Neuronal stem cell (in vitro differentiated cells): ENCODE data around the gene ZNF490.
"Not testable (repeated sequence)": the region's sequence is repeated elsewhere in the genome, so short reads cannot be mapped to it uniquely, and the experiment has no call there.

Source experiments
- DNase-seq: peaks from one replicate; pipeline ENCODE4 v3.0.0-alpha.2; 2013; ENCODE audit warnings: low spot score
- H2AFZ ChIP-seq: one replicate; pipeline ENCODE4 v1.6.1; 2013; ENCODE audit warnings: mild to moderate bottlenecking, low read length, inconsistent platforms
- H2AK5ac ChIP-seq: 2 replicates; pipeline ENCODE4 v1.6.1; 2013; ENCODE audit warnings: low read depth, mild to moderate bottlenecking, inconsistent platforms, low read length, moderate library complexity, mixed read lengths
- H2BK120ac ChIP-seq: 2 replicates; pipeline ENCODE4 v1.6.1; 2013; ENCODE audit warnings: low read depth, mild to moderate bottlenecking, inconsistent platforms, low read length, moderate library complexity, mixed read lengths
- H2BK12ac ChIP-seq: one replicate; pipeline ENCODE4 v1.6.1; 2013; ENCODE audit warnings: low read length, inconsistent platforms
- H2BK15ac ChIP-seq: 2 replicates; pipeline ENCODE4 v1.6.1; 2013; ENCODE audit warnings: mild to moderate bottlenecking, low read length, inconsistent platforms, mixed read lengths
- H2BK5ac ChIP-seq: one replicate; pipeline ENCODE4 v1.6.1; 2013; ENCODE audit warnings: inconsistent platforms, mild to moderate bottlenecking, low read length, moderate library complexity
- H3K14ac ChIP-seq: one replicate; pipeline ENCODE4 v1.6.1; 2013; ENCODE audit warnings: low read length, inconsistent platforms
- H3K18ac ChIP-seq: 2 replicates; pipeline ENCODE4 v1.6.1; 2013; ENCODE audit warnings: low read length, inconsistent platforms
- H3K23ac ChIP-seq: 2 replicates; pipeline ENCODE4 v1.6.1; 2013; ENCODE audit warnings: low read depth, mild to moderate bottlenecking, mixed read lengths, low read length, inconsistent platforms; ENCODE audit not compliant: poor library complexity
- H3K27ac ChIP-seq: replicated peaks from 3 replicates; pipeline ENCODE4 v1.5.1; 2013; ENCODE audit warnings: low read length, inconsistent platforms
- H3K27me3 ChIP-seq, 3 experiments: 2 replicates each; pipeline ENCODE4 v1.6.1; 2013; ENCODE audit warnings: low read length in 3 of 3, mild to moderate bottlenecking in 2 of 3, inconsistent platforms in 1 of 3, low read depth in 1 of 3, mixed read lengths in 1 of 3, moderate library complexity in 1 of 3; ENCODE audit not compliant: control insufficient read depth in 3 of 3, insufficient read depth in 3 of 3
- H3K36me3 ChIP-seq, 2 donors: replicated peaks in 1 of 2; 2 replicates each; pipeline ENCODE4 v1.6.1; 2013; ENCODE audit warnings: low read length in 2 of 2; ENCODE audit not compliant: control insufficient read depth in 2 of 2, insufficient read depth in 2 of 2
- H3K4ac ChIP-seq: 2 replicates; pipeline ENCODE4 v1.6.1; 2013; ENCODE audit warnings: inconsistent platforms, mild to moderate bottlenecking, low read length, moderate library complexity
- H3K4me1 ChIP-seq, 2 donors: 1 replicate in 1 of 2; 2 replicates in 1 of 2; pipeline ENCODE4 v1.6.1; 2013; ENCODE audit warnings: low read length in 2 of 2, low read depth in 1 of 2; ENCODE audit not compliant: control insufficient read depth in 2 of 2, insufficient read depth in 1 of 2
- H3K4me2 ChIP-seq: one replicate; pipeline ENCODE4 v1.6.1; 2013; ENCODE audit warnings: mild to moderate bottlenecking, low read length, inconsistent platforms; ENCODE audit not compliant: insufficient read depth, poor library complexity, severe bottlenecking
- H3K4me3 ChIP-seq, 2 donors: 2 replicates each; pipeline ENCODE4 v1.5.1; 2013; ENCODE audit warnings: low read length in 2 of 2, mild to moderate bottlenecking in 2 of 2, inconsistent platforms in 1 of 2, moderate library complexity in 1 of 2
- H3K79me1 ChIP-seq: one replicate; pipeline ENCODE4 v1.6.1; 2013; ENCODE audit warnings: low read depth, mild to moderate bottlenecking, inconsistent platforms, low read length, moderate library complexity
- H3K9ac ChIP-seq: one replicate; pipeline ENCODE4 v1.6.1; 2013; ENCODE audit warnings: mild to moderate bottlenecking, low read depth, low read length, inconsistent platforms; ENCODE audit not compliant: poor library complexity
- H3K9me3 ChIP-seq, 2 donors: replicated peaks in 1 of 2; 2 replicates each; pipeline versions ENCODE3 to v1.6.1; 2013; ENCODE audit warnings: low read length in 2 of 2, mild to moderate bottlenecking in 2 of 2, inconsistent platforms in 1 of 2, low read depth in 1 of 2, mixed read lengths in 1 of 2, moderate library complexity in 1 of 2; ENCODE audit not compliant: control insufficient read depth in 2 of 2, insufficient read depth in 1 of 2
- H4K8ac ChIP-seq: one replicate; pipeline ENCODE4 v1.6.1; 2013; ENCODE audit warnings: low read depth, mild to moderate bottlenecking, inconsistent platforms, low read length, moderate library complexity
- H4K91ac ChIP-seq: one replicate; pipeline ENCODE4 v1.6.1; 2013; ENCODE audit warnings: low read length, low read depth, mild to moderate bottlenecking, inconsistent platforms; ENCODE audit not compliant: poor library complexity
- WGBS, 2 donors: extraction: QIAGEN DNeasy Blood & Tissue Kit; methylation state at CpG; one replicate each; pipeline ENCODE4 v1.1.7; 2013; ENCODE audit warnings: missing lambda C conversion rate in 2 of 2, mixed read lengths in 1 of 2; ENCODE audit not compliant: insufficient read length in 2 of 2, insufficient replicate concordance in 1 of 2; ENCODE audit errors: extremely low coverage in 2 of 2; 5-methylcytosine and 5-hydroxymethylcytosine counted together

ZNF490 gene

DNA sequence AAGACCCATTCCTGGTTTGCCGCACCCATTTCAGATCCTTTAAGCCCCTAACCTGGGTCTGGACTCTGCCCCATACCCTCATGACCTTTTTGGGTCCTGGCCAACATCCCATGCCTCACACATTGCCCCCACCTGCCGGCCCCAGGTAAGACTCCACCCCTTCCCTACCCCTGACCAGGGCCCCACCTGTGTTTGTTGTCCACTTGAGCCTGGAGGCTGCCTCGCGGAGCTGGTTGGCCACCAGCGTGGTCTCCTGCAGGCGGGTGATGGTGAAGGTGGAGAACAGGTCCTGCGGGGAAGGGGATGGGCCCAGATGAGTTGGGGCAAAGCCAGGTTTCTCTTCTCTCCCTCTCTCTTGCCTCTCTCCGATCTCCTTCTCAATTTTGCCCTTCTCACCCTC is 36.4 kb upstream of the ZNF490 start:
- H2AK5ac ChIP-seq = no peak overlapping the region
- WGBS, 2 donors = no CpG with 5 or more reads among the region's 8 CpGs

DNA sequence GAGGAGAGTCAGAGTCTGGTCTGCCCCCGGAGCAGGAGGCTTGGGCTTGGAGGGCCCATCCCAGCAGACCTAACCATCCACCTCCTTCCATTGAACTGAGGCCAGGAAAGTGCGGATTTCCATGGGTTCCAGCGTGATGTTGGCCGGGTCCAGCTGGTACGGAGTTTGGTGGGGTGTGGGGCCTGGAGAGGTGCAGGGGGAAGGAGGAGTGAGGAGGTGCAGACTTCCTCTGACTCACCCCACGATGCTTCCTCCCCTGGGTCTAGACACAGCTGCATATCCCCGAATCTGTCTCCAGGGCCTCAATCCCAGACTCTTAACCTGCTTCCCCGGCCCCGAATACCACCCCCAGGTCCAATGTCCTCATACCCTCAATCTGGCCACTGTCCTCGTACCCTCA is 35.9 kb upstream of the ZNF490 start:
- Histone ChIP-seq H3K4me1 (no peaks in the 10 kb centered on the region), H3K23ac (no peak overlapping the region), H3K79me1 (no peaks in the 10 kb centered on the region), H3K18ac (no peak overlapping the region), H3K27ac (no peak overlapping the region), H3K4me2 (no peak overlapping the region), H3K9ac (no peak overlapping the region), H3K4ac (no peak overlapping the region), H2AK5ac (no peak overlapping the region), H2BK120ac (no peak overlapping the region), H2BK12ac (no peak overlapping the region), H3K4me3 (no peak overlapping the region), H3K9me3 (peaks cover 0 to 2% of the 10 kb centered on the region in 2 donors), H2AFZ (no peak overlapping the region), H4K8ac (no peak overlapping the region), H3K14ac (no peak overlapping the region), H4K91ac (no peak overlapping the region), H3K27me3 (no peaks in the 10 kb centered on the region), H2BK5ac (no peak overlapping the region), H3K36me3 (peaks cover 2 to 3% of the 10 kb centered on the region in 2 donors), H2BK15ac (no peak overlapping the region)
- no peak for DNase-seq
- no CpG with 5 or more reads among the region's 10 CpGs for WGBS, 2 donors

More for the DNA sequence above, 36.4 kb upstream of the ZNF490 start:
- DNase-seq = no peak
- Histone ChIP-seq H3K27me3 (no peaks in the 10 kb centered on the region), H3K18ac (no peak overlapping the region), H2AFZ (no peak overlapping the region), H3K36me3 (peaks cover 3 to 5% of the 10 kb centered on the region in 2 donors), H2BK120ac (no peak overlapping the region), H2BK15ac (no peak overlapping the region), H3K9ac (peak overlapping the region; percentile 12), H3K4me3 (no peak overlapping the region), H3K4me1 (no peaks in the 10 kb centered on the region), H4K8ac (no peak overlapping the region), H3K79me1 (no peaks in the 10 kb centered on the region), H3K4me2 (no peak overlapping the region), H3K14ac (no peak overlapping the region), H4K91ac (no peak overlapping the region), H2BK12ac (no peak overlapping the region), H3K4ac (no peak overlapping the region), H2BK5ac (no peak overlapping the region), H3K9me3 (peaks cover 0 to 2% of the 10 kb centered on the region in 2 donors), H3K23ac (peak overlapping the region; percentile 6), H3K27ac (no peak overlapping the region)

- not testable (repeated sequence) for H3K4me3 ChIP-seq, H2BK12ac ChIP-seq, H3K14ac ChIP-seq, H2BK5ac ChIP-seq, H2BK120ac ChIP-seq, H3K27me3 ChIP-seq, H3K4me2 ChIP-seq, H3K4me1 ChIP-seq, H2BK15ac ChIP-seq, H3K18ac ChIP-seq, H3K79me1 ChIP-seq, H3K27ac ChIP-seq, H3K36me3 ChIP-seq, H3K23ac ChIP-seq, H4K8ac ChIP-seq, H3K4ac ChIP-seq, H2AK5ac ChIP-seq, H4K91ac ChIP-seq, H3K9ac ChIP-seq, DNase-seq, H2AFZ ChIP-seq
- WGBS, 2 donors = no CpG with 5 or more reads among the region's 14 CpGs
- peaks cover 3 to 11% of the 10 kb centered on the region in 2 donors for H3K9me3 ChIP-seq
These were observed 33.1 kb upstream of the ZNF490 start for GRCh38 chr19:12643716-12644115.

- no peak overlapping the region for H3K14ac ChIP-seq
- H3K4me1 ChIP-seq = peaks cover 0 to 3% of the 10 kb centered on the region in 2 donors
- H2BK120ac ChIP-seq = no peak overlapping the region
- no peak overlapping the region for H3K4ac ChIP-seq
- no peaks in the 10 kb centered on the region for H3K79me1 ChIP-seq
- H2BK5ac ChIP-seq = no peak overlapping the region
- H3K18ac ChIP-seq = no peak overlapping the region
- H3K9me3 ChIP-seq = peaks cover 7 to 11% of the 10 kb centered on the region in 2 donors
- H3K9ac ChIP-seq = no peak overlapping the region
- no peak for DNase-seq
- H4K91ac ChIP-seq = no peak overlapping the region
- H3K4me2 ChIP-seq = no peak overlapping the region
- no peaks in the 10 kb centered on the region for H3K27me3 ChIP-seq
- H3K23ac ChIP-seq = no peak overlapping the region
- no peak overlapping the region for H4K8ac ChIP-seq
- peak overlapping the region; percentile 21 for H2AK5ac ChIP-seq
- H2BK15ac ChIP-seq = no peak overlapping the region
- H2AFZ ChIP-seq = no peak overlapping the region
- peaks cover 0 to 3% of the 10 kb centered on the region in 2 donors for H3K36me3 ChIP-seq
- no peak overlapping the region for H3K4me3 ChIP-seq
- peak overlapping the region; percentile 58 for H2BK12ac ChIP-seq
- WGBS, 2 donors = no CpG with 5 or more reads among the region's 26 CpGs
- H3K27ac ChIP-seq = no peak overlapping the region
These were observed 31.9 kb upstream of the ZNF490 start for GRCh38 chr19:12642506-12642905.
